Measurements from ENCODE around the gene WWOX.

DNA sequence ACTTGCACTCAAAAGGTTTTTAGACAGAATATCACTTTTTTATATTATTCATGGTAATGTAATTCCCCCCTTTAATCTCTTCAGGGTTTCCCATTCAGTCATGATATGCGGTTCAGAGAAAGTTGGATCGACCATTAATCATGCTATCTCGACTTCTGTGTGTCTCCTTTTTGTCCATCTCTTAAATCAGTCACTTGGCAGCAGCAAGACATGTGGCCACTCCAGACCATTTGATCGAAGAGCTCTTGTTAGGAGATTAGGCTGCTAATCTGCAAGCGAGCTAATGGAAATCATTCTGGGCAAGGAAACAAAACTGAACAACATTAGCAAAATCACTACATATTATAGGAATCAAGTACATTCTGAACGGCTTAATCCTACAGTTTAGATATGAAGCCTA lies 449.9 kb downstream of the WWOX start:
- TF ChIP-seq, protein P1, sequence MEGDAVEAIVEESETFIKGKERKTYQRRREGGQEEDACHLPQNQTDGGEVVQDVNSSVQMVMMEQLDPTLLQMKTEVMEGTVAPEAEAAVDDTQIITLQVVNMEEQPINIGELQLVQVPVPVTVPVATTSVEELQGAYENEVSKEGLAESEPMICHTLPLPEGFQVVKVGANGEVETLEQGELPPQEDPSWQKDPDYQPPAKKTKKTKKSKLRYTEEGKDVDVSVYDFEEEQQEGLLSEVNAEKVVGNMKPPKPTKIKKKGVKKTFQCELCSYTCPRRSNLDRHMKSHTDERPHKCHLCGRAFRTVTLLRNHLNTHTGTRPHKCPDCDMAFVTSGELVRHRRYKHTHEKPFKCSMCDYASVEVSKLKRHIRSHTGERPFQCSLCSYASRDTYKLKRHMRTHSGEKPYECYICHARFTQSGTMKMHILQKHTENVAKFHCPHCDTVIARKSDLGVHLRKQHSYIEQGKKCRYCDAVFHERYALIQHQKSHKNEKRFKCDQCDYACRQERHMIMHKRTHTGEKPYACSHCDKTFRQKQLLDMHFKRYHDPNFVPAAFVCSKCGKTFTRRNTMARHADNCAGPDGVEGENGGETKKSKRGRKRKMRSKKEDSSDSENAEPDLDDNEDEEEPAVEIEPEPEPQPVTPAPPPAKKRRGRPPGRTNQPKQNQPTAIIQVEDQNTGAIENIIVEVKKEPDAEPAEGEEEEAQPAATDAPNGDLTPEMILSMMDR (conservative IDR thresholded peaks at IDR 0.05), result no peak
- TF ChIP-seq EZH2 (IDR thresholded peaks at IDR 0.05; ENCODE audit: low read depth), result no peak

All from PC-9 (cell line).